Trophoblast cell (in vitro differentiated cells and primary cell): ENCODE measurements around the gene SSBP3.

Source experiments
- DNase-seq, 2 donors: peaks; one replicate each; pipeline ENCODE4 v3.0.0-alpha.2; 2016
- H2AFZ ChIP-seq: 2 replicates; pipeline ENCODE4 v1.6.1; 2013; ENCODE audit warnings: low read length, moderate library complexity, mild to moderate bottlenecking; ENCODE audit not compliant: insufficient read depth, poor library complexity
- H2AK5ac ChIP-seq: 2 replicates; pipeline ENCODE4 v1.6.1; 2013; ENCODE audit warnings: mild to moderate bottlenecking, low read length
- H2BK120ac ChIP-seq: 2 replicates; pipeline ENCODE4 v1.6.1; 2013; ENCODE audit warnings: low read length, mild to moderate bottlenecking, moderate library complexity; ENCODE audit not compliant: insufficient read depth, poor library complexity
- H2BK12ac ChIP-seq: 2 replicates; pipeline ENCODE4 v1.6.1; 2013; ENCODE audit warnings: mild to moderate bottlenecking, low read length, moderate library complexity
- H2BK5ac ChIP-seq: 2 replicates; pipeline ENCODE4 v1.6.1; 2013; ENCODE audit warnings: low read length, low read depth, moderate library complexity, mild to moderate bottlenecking; ENCODE audit not compliant: poor library complexity
- H3K14ac ChIP-seq: 2 replicates; pipeline ENCODE4 v1.6.1; 2013; ENCODE audit warnings: mild to moderate bottlenecking, low read length
- H3K18ac ChIP-seq: 2 replicates; pipeline ENCODE4 v1.6.1; 2013; ENCODE audit warnings: mild to moderate bottlenecking, low read length
- H3K23ac ChIP-seq: 2 replicates; pipeline ENCODE4 v1.6.1; 2013; ENCODE audit warnings: low read length
- H3K27ac ChIP-seq: 2 replicates; pipeline ENCODE4 v1.5.1; 2013; ENCODE audit warnings: low read depth, mild to moderate bottlenecking, inconsistent platforms, low read length, moderate library complexity
- H3K27me3 ChIP-seq: 2 replicates; pipeline ENCODE4 v1.6.1; 2013; ENCODE audit warnings: inconsistent platforms, mild to moderate bottlenecking, low read length, moderate library complexity; ENCODE audit not compliant: insufficient read depth
- H3K36me3 ChIP-seq, 2 experiments: 1 replicate in 1 of 2; 2 replicates in 1 of 2; pipeline ENCODE4 v1.6.1; 2013; ENCODE audit warnings: low read length in 2 of 2, mild to moderate bottlenecking in 2 of 2, moderate library complexity in 1 of 2; ENCODE audit not compliant: insufficient read depth in 2 of 2, control insufficient read depth in 1 of 2
- H3K4ac ChIP-seq: 2 replicates; pipeline ENCODE4 v1.6.1; 2013; ENCODE audit warnings: low read depth, mild to moderate bottlenecking, low read length, moderate library complexity
- H3K4me1 ChIP-seq, 2 experiments: 1 replicate in 1 of 2; 2 replicates in 1 of 2; pipeline ENCODE4 v1.6.1; 2013; ENCODE audit warnings: low read length in 2 of 2, mild to moderate bottlenecking in 2 of 2, moderate library complexity in 1 of 2; ENCODE audit not compliant: insufficient read depth in 2 of 2, control insufficient read depth in 1 of 2
- H3K4me2 ChIP-seq: 2 replicates; pipeline ENCODE4 v1.6.1; 2013; ENCODE audit warnings: inconsistent platforms, mild to moderate bottlenecking, low read length, moderate library complexity
- H3K4me3 ChIP-seq: 2 replicates; pipeline ENCODE4 v1.5.1; 2013; ENCODE audit warnings: mild to moderate bottlenecking, low read depth, low read length, inconsistent platforms
- H3K79me1 ChIP-seq: one replicate; pipeline ENCODE4 v1.6.1; 2013; ENCODE audit warnings: low read length
- H3K79me2 ChIP-seq: 2 replicates; pipeline ENCODE4 v1.6.1; 2013; ENCODE audit warnings: low read length, mild to moderate bottlenecking; ENCODE audit not compliant: control insufficient read depth, insufficient read depth, poor library complexity
- H3K9ac ChIP-seq: 2 replicates; pipeline ENCODE4 v1.6.1; 2013; ENCODE audit warnings: mild to moderate bottlenecking, low read length
- H3K9me3 ChIP-seq: 2 replicates; pipeline ENCODE4 v1.6.1; 2013; ENCODE audit warnings: low read depth, mild to moderate bottlenecking, control low read depth, inconsistent platforms, low read length; ENCODE audit not compliant: insufficient read depth
- H4K12ac ChIP-seq: 2 replicates; pipeline ENCODE4 v1.6.1; 2013; ENCODE audit warnings: low read depth, mild to moderate bottlenecking, low read length, moderate library complexity
- H4K8ac ChIP-seq: 2 replicates; pipeline ENCODE4 v1.6.1; 2013; ENCODE audit warnings: low read depth, mild to moderate bottlenecking, low read length, moderate library complexity
- H4K91ac ChIP-seq: one replicate; pipeline ENCODE4 v1.6.1; 2013; ENCODE audit warnings: low read depth, mild to moderate bottlenecking, low read length, moderate library complexity
- WGBS: extraction: QIAGEN DNeasy Blood & Tissue Kit; methylation state at CpG from one replicate; pipeline ENCODE4 v1.1.7; 2013; ENCODE audit warnings: missing lambda C conversion rate; ENCODE audit not compliant: insufficient read length, insufficient coverage; ENCODE audit errors: extremely low coverage; 5-methylcytosine and 5-hydroxymethylcytosine counted together

SSBP3 gene

GRCh38 chr1:54246116-54246721 is 160.0 kb downstream of the SSBP3 start:
- Histone ChIP-seq H3K27me3 (no peaks in the 10 kb centered on the region), H2AFZ (no peak overlapping the region), H3K9me3 (no peaks in the 10 kb centered on the region), H3K9ac (no peak overlapping the region), H3K36me3 (peaks cover 66 to 73% of the 10 kb centered on the region in 2 experiments), H3K27ac (no peak overlapping the region), H3K4me2 (no peak overlapping the region), H4K91ac (no peak overlapping the region), H3K79me1 (no peaks in the 10 kb centered on the region), H3K4ac (no peak overlapping the region), H3K23ac (no peak overlapping the region), H4K12ac (no peak overlapping the region), H3K14ac (no peak overlapping the region), H2BK12ac (no peak overlapping the region), H2BK120ac (no peak overlapping the region), H4K8ac (no peak overlapping the region), H3K4me1 (peaks cover 0 to 11% of the 10 kb centered on the region in 2 experiments), H3K4me3 (no peak overlapping the region), H2AK5ac (no peak overlapping the region), H3K18ac (no peak overlapping the region), H2BK5ac (no peak overlapping the region), H3K79me2 (no peaks in the 10 kb centered on the region)
- no CpG with 5 or more reads among the region's 10 CpGs for WGBS
- no peak for DNase-seq

- whole genome bisulfite sequencing = no CpG with 5 or more reads among the region's 4 CpGs
- Histone ChIP-seq H3K79me2 (no peaks in the 10 kb centered on the region), H3K79me1 (no peaks in the 10 kb centered on the region), H4K12ac (no peak overlapping the region), H2BK5ac (no peak overlapping the region), H3K27ac (no peak overlapping the region), H3K27me3 (no peaks in the 10 kb centered on the region), H3K4ac (no peak overlapping the region), H2BK120ac (no peak overlapping the region), H3K4me2 (no peak overlapping the region), H3K36me3 (peaks cover 67 to 73% of the 10 kb centered on the region in 2 experiments), H2AFZ (no peak overlapping the region), H4K91ac (no peak overlapping the region), H2BK12ac (no peak overlapping the region), H3K14ac (no peak overlapping the region), H4K8ac (no peak overlapping the region), H3K18ac (no peak overlapping the region), H3K23ac (no peak overlapping the region), H3K9me3 (no peaks in the 10 kb centered on the region), H2AK5ac (no peak overlapping the region), H3K4me1 (peaks cover 0 to 11% of the 10 kb centered on the region in 2 experiments), H3K4me3 (no peak overlapping the region), H3K9ac (no peak overlapping the region)
- DNase-seq = no peak
These were observed 160.7 kb downstream of the SSBP3 start for GRCh38 chr1:54245501-54245900.

- no peak overlapping the region for H2AFZ ChIP-seq
- no peaks in the 10 kb centered on the region for H3K79me1 ChIP-seq
- no CpG with 5 or more reads among the region's 7 CpGs for WGBS
- peaks cover 68 to 70% of the 10 kb centered on the region in 2 experiments for H3K36me3 ChIP-seq
- no peak overlapping the region for H4K12ac ChIP-seq
- H3K27ac ChIP-seq = no peak overlapping the region
- H3K79me2 ChIP-seq = no peaks in the 10 kb centered on the region
- no peak overlapping the region for H4K91ac ChIP-seq
- H3K18ac ChIP-seq = no peak overlapping the region
- no peak overlapping the region for H4K8ac ChIP-seq
- no peak overlapping the region for H2BK12ac ChIP-seq
- no peak for DNase-seq
- H2BK120ac ChIP-seq = no peak overlapping the region
- H3K4ac ChIP-seq = no peak overlapping the region
- no peaks in the 10 kb centered on the region for H3K27me3 ChIP-seq
- H2BK5ac ChIP-seq = no peak overlapping the region
- peaks cover 0 to 5% of the 10 kb centered on the region in 2 experiments for H3K4me1 ChIP-seq
- H3K14ac ChIP-seq = no peak overlapping the region
- no peaks in the 10 kb centered on the region for H3K9me3 ChIP-seq
- H3K23ac ChIP-seq = no peak overlapping the region
- no peak overlapping the region for H3K4me3 ChIP-seq
- H2AK5ac ChIP-seq = no peak overlapping the region
- no peak overlapping the region for H3K4me2 ChIP-seq
- H3K9ac ChIP-seq = no peak overlapping the region
These were observed 161.5 kb downstream of the SSBP3 start for GRCh38 chr1:54244655-54245054.

GRCh38 chr1:54243022-54243421 is 163.2 kb downstream of the SSBP3 start:
- Histone ChIP-seq H3K4me1 (peaks cover 0 to 4% of the 10 kb centered on the region in 2 experiments), H3K79me2 (no peaks in the 10 kb centered on the region), H3K23ac (no peak overlapping the region), H3K36me3 (peaks cover 72 to 73% of the 10 kb centered on the region in 2 experiments), H3K4me2 (no peak overlapping the region), H2BK12ac (no peak overlapping the region), H2AFZ (no peak overlapping the region), H3K9me3 (no peaks in the 10 kb centered on the region), H3K4ac (no peak overlapping the region), H3K4me3 (no peak overlapping the region), H3K14ac (no peak overlapping the region), H4K12ac (no peak overlapping the region), H4K8ac (no peak overlapping the region), H3K9ac (no peak overlapping the region), H3K18ac (no peak overlapping the region), H3K27ac (no peak overlapping the region), H2AK5ac (no peak overlapping the region), H3K27me3 (no peaks in the 10 kb centered on the region), H2BK120ac (no peak overlapping the region), H2BK5ac (no peak overlapping the region), H3K79me1 (no peaks in the 10 kb centered on the region), H4K91ac (no peak overlapping the region)
- no peak for DNase-seq
- WGBS = no CpG with 5 or more reads among the region's 13 CpGs
